Brain microvascular endothelial cell (primary cell): ENCODE results near the gene NRXN3.

Source experiments
- DNase-seq: peaks from one replicate; pipeline ENCODE4 v3.0.0-alpha.2; 2020
- H3K27ac ChIP-seq: fragments of 250-450 bp; sonication (Bioruptor Pico); 2 replicates; pipeline ENCODE4 v1.5.1; 2020; ENCODE audit warnings: mild to moderate bottlenecking, moderate library complexity
- H3K27me3 ChIP-seq: fragments of 250-450 bp; sonication (Bioruptor Pico); replicated peaks from 2 replicates; pipeline ENCODE4 v1.5.1; 2020; ENCODE audit warnings: mild to moderate bottlenecking
- H3K36me3 ChIP-seq: fragments of 250-450 bp; sonication (Bioruptor Pico); replicated peaks from 2 replicates; pipeline ENCODE4 v1.5.1; 2020; ENCODE audit warnings: mild to moderate bottlenecking
- H3K4me3 ChIP-seq: 2 replicates; pipeline ENCODE4 v1.5.1; 2011; ENCODE audit warnings: low read depth, mild to moderate bottlenecking, control low read depth, low read length, moderate library complexity
- CTCF ChIP-seq: IDR thresholded peaks from 2 replicates; pipeline ENCODE4 v1.5.1; 2011; ENCODE audit warnings: low read depth, mild to moderate bottlenecking, moderate library complexity, low read length, control low read depth, inconsistent platforms; ENCODE audit errors: missing control alignments
- in situ Hi-C: cut with HindIII; loops from 2 replicates; pipeline ENCODE4 v1.10.0; 2017; ENCODE audit warnings: low sequenced_read_pairs, low pct_ligation_motif_present

Gene NRXN3

GRCh38 chr14:79703209-79703608 is 1533.0 kb downstream of the NRXN3 start:
- Histone ChIP-seq H3K27me3 (no peaks in the 10 kb centered on the region), H3K36me3 (no peaks in the 10 kb centered on the region), H3K4me3 (no peak overlapping the region), H3K27ac (no peak overlapping the region)
- in situ Hi-C loops = no loop called here
- no peak for TF ChIP-seq CTCF
- no peak for DNase-seq

DNA sequence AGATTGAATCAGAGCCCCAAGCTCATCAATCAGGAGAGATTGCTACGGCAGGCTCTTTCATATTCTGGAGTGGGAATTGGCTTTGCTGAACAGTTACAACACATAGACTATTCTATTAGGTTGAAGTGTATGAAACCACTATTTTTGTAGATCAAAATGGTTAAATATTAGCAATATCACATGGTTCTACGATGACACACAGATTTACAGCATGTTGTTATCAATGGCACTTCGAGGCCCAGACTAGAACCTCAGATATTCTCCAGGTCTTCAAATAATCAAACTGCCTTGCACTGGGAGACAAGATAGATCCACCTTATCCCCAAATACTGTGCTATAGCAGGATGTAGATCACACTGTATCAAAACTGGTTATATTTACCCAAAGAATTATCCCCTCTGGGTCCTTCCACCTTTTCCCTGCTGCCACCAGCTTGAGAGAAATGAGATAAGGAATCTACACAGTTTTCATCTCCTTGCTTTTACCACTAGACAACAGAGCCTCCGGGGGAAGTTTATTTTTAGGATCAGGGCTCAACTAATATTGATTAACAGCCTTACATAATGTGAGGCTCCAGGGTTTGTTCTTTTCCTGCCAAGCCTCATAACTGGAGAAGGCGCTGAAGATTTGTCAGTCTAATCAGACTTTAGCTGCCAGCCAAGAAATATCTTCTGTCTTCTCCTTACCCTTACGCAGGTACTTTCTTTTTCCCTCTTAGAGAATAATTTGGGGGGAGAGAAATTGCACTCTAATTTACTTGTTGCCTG is 1534.1 kb downstream of the NRXN3 start:
- DNase-seq = no peak
- no peaks in the 10 kb centered on the region for H3K27me3 ChIP-seq
- no peak for TF ChIP-seq CTCF
- H3K27ac ChIP-seq = no peak overlapping the region
- in situ Hi-C loops = no loop called here
- H3K4me3 ChIP-seq = no peak overlapping the region
- no peaks in the 10 kb centered on the region for H3K36me3 ChIP-seq

GRCh38 chr14:79705126-79705894 is 1535.1 kb downstream of the NRXN3 start:
- Histone ChIP-seq H3K4me3 (no peak overlapping the region), H3K36me3 (no peaks in the 10 kb centered on the region), H3K27ac (no peak overlapping the region), H3K27me3 (no peaks in the 10 kb centered on the region)
- no peak for TF ChIP-seq CTCF
- in situ Hi-C loops = no loop called here
- DNase-seq = no peak

DNA sequence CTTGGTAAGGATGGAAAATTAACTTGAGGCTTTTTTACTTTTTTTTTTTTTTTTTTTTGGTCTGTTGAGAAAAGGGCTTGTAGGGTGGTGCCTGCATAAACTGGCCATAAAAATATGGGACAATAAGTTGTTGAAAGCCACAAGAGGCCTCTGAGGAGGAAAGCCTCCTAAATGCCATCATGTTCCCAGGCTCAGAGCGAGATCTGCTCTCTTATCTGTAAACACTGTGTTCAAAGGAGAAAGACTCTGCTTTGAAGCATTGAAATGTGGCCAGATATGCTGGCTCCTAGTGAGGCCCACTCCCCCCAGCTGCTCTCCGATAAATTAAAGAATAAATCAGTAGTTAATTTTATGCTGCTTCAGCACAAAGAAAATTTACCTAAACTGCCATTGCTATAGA is 1536.2 kb downstream of the NRXN3 start:
- Histone ChIP-seq H3K27ac (no peak overlapping the region), H3K4me3 (no peak overlapping the region), H3K36me3 (no peaks in the 10 kb centered on the region), H3K27me3 (no peaks in the 10 kb centered on the region)
- DNase-seq = no peak
- no peak for TF ChIP-seq CTCF
- in situ Hi-C loops = no loop called here

DNA sequence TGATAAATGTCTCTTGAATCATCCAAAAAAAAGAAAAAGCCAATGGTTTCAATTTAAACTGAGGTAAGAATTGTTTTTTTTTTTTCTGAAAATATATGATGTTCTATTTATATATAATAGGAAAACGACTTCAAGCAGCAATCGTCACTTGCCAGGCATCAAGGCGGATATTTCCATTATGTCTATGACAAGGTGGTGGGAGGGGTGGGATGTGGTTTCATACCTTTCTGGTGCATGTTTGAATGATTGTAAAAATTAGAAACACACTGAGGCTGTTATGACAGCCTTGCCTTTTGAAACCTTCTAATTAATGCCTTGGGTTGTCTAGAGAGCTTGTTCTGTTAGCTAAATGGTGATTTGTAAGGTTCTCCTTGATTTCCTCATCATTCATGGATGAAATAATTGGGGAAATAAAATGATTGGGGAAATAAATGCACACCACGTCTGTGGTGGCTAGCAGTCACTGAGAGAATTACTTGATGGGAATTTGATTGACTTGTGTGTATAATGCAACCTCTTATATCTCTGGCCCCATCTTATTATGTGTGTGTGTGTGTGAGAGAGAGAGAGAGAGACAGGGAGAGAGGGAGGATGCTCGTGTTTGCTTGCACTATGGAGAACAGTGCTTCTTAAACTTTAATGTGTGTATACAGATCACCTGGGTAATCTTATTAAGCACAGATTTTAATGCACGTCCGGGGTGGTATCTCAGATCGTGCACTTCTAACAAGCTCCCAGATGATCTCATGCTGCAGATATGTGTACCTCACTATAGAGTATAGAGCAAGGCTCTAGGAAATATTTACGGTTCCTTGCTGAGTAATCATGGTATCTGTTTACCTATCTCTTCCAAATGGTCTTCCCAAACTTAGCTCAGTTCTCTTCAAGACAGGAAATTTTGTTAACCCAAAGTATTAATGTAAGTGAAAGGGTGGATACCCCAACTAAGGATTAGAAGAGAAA is 1538.5 kb downstream of the NRXN3 start:
- no peak overlapping the region for H3K4me3 ChIP-seq
- DNase-seq = peak; percentile 18
- no peak for TF ChIP-seq CTCF
- H3K27me3 ChIP-seq = no peaks in the 10 kb centered on the region
- no peaks in the 10 kb centered on the region for H3K36me3 ChIP-seq
- no peak overlapping the region for H3K27ac ChIP-seq
- in situ Hi-C loops = no loop called here
